NCI-H510A (cell line): ENCODE data around the gene GPD1L.
"Not testable (repeated sequence)": the region's sequence is repeated elsewhere in the genome, so short reads cannot be mapped to it uniquely, and the experiment has no call there.

Experiments used
- DNase-seq: peaks from one replicate; lab custom pipeline; 2025; lab: John Stamatoyannopoulos, UW

GPD1L gene

DNA sequence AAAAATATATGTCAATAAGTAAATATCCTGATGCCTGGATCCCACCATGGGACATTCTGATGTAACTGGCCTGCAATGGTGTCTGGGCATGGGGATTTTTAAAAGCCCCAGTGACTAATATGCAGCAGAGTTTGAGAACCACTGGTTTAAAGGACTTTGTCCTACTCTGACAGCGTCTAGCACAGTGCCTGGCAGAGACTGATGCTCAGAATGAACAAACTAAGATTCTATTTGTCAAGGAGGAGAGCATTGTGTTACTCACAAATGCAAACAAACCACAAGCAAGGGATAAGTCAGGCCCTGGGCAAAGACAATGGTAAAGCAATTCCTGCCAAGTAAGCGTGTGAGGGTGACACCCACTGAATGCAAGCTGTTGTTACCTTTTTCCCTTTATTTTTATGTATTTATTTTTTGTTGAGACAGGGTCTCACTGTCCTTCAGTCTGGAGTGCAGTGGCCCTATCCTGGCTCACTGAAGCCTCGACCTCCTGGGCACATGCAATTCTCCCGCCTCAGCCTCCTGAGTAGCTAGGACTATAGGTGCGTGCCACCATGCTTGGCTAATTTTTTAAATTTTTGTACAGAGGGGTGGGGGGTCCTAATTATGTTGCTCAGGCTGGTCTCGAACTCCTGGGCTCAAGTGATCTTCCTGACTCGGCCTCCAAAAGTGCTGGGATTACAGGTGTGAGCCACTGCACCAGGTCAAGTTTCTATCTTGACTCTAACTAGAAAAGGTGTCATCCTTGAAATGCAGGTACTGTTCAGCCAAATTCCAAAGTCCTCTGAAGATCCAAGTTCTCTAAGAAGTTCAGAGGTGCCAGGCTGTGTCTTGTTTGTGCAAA is 909 bp upstream of the GPD1L start:
- no peak for DNase-seq

DNA sequence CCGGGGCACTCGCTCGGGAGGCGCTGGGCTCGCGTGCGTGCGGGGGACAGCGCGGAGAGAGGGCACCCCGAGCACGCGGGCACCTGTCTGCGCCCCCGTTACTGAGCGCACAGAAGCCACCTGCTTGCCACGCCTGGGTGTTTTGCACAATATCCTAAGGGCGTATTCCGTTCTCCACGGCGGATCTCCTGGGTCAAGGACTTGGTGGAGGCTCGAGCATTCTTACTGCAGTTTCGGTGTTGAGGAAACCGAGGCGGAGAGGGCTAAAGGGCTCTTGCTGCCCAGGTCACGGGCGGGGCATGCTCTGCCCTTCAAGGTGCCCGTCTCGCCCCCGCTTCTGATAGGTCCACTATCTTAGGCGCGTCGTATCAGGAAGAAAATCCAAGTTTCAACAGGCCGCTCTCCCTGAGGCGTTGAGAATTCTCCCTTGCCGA is 526 bp downstream of the GPD1L start:
- DNase-seq: no peak

DNA sequence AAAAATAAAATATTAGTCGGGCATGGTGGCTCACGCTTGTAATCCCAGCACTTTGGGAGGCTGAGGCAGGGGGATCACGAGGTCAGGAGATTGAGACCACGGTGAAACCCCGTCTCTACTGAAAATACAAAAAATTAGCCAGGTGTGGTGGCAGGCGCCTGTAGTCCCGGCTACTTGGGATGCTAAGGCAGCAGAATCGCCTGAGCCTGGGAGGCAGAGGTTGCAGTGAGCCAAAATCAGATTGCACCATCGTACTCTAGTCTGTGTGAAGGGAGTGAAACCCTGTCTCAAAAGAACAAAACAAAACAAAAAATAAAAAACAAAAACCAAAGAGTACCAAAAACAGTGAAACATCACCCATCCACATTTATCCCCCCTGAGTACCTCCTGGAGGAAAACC is 1.8 kb downstream of the GPD1L start:
- DNase-seq: not testable (repeated sequence)

DNA sequence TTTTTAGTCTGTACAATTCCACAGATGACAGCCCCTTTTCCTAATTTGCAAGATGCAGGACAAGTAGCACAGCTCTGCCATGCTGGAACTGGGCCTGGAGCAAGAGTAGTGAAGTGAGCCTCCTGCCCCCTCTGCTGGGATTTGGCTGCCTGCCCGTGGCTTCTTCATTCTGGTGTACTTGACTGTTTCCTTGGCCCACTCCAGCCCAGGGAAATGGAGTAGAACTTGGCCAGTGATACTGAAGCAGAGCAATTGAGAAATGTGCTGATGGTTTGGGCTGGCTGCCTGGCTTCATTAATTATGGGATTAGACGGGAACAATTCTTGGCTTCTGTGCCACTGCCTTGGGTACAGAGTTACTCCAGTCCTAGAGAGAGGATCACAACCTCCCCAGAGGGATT is 2.8 kb downstream of the GPD1L start:
- no peak for DNase-seq

DNA sequence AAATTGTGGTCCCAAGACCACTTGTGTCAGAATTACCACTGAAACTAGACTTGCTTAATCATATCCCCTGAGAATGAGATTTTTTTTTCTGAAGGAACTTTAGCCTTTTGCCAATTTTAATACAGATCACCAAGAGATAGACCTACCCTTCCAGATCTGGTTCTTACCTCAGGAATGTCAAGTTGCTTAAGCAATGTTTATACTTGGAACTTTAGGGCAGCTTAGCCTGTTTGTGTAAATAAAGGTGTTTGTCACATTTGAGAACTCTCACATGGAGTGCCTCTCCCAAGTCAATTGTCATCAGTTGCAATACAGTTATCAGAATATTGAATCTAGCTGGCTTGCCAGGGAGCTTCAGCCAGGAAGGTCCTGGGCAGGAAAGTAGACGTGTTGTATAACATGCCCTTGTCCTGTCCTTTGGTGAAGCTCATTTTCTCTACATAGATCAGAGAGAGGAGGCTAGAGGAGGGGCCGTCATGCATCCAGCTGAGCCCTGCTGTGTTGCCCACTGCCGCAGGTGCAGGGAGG is 3.9 kb downstream of the GPD1L start:
- no peak for DNase-seq

DNA sequence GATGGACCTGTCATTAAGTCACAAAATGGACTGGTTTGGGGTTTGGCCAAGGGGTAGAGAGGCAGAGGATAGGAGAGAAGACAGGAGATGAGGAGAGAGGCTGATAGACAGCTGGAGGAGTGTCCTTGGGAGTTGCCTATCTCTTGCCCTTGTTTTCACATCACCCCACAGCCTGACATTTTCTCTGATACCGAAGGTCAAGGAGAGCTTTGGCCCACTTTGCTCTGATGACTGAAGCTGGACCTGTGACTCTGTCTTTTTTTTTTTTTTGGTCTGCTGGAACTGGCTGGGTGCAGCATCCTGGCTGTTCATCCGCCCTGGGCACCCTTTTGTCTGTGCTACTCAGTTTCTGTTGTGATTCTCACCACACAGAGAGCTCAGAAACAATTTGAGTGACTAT is 5.1 kb downstream of the GPD1L start:
- DNase-seq: no peak

DNA sequence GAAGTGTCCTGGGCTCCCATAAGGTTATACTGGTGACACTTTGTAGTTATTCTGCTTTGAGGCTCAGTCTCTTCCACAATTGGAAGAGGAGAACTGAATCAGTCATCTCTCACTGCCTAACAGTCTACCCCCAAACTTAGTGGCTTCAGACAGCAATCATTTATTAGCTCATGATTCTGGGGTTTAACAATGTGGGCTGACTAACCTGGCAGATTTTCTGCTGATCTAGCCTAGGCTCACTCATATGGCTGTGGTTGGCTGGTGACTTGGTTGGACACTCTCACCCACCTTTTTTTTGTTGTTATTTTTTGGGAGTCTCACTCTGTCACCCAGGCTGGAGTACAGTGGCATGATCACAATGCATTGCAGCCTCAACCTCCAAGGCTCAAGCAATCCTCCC is 7.1 kb downstream of the GPD1L start:
- no peak for DNase-seq

DNA sequence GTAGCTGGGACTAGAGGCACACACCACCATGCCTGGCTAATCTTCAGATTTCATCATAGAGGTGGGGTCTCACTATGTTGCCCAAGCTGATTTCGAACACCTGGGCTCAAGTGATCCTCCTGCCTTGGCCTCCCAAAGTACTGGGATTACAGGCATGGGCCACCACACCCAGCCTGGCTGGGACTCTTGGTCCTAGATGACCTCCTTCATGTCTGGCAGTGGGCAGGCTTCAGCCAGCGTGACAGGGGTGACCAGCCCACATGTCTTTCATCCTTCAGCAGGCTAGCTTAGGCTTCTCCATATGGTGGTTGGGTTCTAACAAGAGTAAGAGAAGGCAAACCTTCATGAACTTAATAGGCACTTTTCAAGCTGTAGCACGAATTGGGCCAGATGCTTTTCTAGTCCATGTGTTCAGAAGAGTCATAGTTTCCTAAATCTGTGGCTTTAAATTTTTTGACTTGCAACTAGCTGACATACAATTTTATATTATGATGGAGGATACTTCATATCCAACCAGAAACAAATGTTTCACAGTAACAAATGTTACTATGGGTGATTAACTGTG is 7.6 kb downstream of the GPD1L start:
- no peak for DNase-seq

DNA sequence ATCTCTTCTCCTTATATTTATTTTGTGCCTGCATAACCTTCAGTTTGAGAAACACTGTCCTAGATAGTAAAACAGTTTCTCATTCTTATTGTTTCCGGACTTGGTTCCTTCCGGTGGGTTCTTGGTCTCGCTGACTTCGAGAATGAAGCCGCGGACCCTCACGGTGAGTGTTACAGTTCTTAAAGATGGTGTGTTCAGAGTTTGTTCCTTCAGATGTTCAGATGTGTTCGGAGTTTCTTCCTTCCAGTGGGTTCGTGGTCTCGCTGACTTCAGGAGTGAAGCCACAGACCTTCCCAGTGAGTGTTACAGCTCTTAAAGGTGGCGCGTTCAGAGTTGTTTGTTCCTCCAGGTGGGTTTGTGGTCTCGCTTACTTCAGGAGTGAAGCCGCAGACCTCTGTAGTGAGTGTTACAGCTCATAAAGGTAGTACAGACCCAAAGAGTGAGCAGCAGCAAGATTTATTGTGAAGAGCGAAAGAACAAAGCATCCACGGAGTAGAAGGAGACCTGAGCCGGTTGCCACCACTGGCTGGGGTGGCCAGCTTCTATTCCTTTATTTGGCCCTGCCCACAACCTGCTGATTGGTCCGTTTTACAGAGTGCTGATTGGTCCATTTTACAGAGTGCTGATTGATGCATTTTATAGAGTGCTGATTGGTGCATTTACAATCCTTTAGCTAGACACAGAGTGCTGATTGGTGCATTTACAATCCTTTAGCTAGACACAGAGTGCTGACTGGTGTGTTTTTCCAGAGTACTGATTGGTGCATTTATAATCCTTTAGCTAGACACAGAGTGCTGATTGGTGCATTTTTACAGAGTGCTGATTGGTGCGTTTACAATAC is 8.3 kb downstream of the GPD1L start:
- DNase-seq: not testable (repeated sequence)

DNA sequence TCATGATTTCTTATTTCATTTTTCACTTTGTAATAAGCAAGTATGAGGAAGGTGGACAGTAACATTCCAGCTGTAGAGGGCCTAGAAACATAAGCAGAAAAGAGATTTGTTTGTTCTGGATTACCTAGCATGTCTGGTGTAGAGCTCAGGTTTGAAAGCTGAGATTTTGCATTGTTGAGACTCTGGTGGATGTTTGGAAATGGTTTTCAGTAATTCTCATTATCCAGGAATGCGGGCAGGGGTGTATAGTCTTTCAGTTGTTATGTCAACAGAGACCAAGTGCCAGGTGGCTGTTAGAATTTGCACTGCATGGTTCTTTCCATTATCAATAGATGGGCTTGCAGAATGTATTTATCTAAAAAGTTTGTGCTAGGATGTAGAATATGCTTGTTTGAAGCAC is 10.9 kb downstream of the GPD1L start:
- DNase-seq: no peak

DNA sequence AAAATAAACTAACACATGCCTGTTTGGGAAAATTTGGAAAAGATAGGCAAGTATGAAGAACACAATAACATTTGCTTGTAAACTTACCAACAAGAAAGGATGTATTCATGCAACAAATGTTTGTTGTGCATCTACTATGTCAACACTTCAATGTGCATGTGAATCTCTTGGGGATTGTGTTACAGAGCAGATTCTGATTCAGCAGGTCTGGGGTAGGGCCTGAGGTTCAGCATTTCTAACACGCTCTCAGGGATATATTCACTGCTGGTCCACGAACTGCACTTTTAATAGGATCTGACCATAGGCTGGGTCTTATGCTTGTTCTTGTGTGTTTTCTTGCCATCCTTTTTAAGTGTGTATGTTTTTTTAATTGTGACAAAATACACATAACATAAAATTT is 11.8 kb downstream of the GPD1L start:
- no peak for DNase-seq

DNA sequence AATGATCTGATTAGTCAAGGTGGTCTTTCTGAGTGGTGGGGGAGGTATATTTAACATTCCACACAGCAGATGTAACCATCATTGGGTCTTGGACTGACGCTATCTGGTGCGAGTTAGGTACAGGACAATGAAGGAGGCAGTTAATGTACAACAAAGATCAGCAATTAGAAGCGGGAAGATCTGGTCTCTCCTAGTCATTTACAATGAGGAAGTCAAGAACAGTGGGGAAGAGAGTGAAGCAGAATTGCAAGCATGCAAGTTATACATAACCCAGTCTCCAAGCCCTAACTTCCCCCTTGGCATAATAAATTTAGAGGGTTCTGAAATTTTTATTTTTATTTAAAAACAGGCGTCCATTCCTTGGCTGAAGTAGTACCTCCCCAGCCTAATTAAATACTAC is 14.1 kb downstream of the GPD1L start:
- DNase-seq: no peak

DNA sequence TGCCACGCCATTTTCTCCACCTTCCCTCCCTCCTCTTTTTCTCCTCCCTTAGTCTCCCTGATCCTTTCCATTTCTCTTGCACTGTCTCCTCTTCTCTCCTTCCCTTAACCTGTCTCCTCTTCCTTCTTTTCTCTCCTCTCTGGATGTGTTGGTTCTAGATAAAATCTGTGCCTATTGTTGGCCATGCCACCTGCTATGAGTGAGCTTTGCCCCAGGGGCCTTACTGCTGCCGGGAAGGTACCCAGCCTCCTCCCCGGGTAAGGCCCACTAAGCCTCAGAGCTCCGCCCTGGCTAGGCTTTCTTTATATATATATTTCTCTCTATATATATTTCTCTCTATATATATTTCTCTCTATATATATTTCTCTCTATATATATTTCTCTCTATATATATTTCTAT is 14.7 kb downstream of the GPD1L start:
- DNase-seq: no peak

DNA sequence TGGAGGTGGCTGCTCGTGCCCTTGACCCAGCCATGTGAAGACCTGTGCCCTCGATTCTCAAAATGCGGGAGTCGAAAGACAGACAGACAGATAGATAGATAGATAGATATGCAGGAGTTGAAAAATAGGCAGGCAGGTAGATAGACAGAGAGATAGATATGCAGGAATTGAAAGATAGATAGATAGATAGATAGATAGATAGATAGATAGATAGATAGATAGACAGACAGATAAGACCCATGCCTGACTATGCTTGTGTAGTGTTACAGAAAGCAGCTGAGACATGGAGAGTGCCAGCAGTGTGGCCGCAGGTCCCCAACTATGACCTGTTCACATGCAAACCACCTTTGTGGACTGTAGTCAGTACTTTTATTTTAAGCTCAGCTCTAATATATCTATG is 17.2 kb downstream of the GPD1L start:
- DNase-seq: no peak

DNA sequence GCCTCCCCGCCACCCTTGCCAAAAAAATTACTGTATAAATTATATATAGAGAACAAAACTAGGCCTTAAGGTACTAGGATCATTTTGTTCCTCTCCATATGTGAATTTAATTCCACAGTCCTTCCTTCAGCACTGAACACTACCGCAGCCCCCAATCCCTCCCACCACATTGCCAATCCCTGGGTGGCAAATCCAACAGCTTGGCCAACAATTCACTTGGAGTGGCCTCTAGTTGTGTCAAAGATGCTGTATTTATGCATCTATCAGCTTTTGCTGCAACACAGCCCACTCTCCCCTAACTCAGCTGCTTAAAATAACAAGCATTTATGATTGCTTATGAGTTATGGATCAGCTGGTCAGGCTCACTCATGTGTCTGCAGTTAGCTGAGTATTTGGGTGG is 18.6 kb downstream of the GPD1L start:
- DNase-seq: no peak

DNA sequence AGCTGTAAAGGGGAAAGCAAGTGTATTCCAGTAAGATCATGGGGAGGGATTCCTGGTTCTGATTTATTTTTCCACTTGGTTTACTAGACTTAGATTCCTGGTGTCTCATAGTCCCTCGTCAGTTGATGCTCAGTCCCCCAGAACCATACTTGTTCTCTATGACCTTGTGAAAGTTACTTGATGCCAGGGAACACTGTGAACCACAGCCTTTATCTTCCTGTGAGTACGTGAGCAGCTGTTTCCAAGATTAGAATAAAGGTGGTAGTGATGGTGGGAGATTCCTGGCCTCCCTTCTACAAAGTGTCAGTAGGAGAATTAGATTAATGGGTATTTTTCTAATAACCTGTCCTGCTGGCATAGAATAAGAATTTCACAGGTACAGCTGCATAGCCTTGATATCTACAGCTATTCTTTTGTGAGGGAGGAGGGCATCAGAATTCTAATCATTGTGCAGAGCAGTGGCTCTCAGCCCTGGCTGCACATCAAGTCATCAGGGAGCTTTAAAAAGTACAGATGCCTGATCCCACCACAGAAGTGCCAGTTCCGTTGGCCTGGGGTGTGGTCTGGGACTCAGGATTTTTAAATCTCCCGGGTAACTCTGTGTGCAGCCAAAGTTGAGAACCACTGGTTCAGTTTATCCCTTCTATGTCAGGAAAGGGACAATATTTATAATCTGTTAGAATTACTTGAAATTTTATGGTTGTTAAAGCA is 20.0 kb downstream of the GPD1L start:
- DNase-seq: no peak

DNA sequence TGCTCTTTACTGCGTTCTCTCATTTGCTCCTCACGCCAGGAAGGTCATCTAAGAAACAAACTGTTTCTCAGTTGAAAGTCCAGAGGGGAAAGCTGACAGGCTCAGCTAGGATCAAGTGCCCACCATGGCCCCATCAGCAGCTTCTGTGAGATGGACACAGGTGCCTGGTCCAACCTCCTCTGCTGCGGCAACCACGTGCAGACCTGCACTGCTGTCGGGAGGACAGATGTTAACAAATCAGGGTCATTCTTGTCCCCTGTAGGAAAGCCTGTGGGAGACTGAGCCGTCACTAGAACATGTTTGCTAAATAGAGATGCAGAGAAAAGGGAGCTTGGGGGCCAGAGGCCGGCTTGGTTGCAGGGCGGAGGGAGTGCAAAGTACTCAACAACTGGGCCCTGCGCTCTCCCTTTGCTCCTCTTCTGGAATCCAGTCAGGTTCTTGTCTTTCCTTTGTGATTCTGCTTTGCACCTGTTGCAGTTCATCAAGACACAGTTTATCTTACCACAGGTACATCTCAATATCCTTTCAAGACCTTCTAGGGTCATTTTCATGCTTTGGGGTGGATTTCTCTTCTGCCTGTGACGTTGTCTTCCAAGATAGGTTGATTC is 20.9 kb downstream of the GPD1L start:
- no peak for DNase-seq

DNA sequence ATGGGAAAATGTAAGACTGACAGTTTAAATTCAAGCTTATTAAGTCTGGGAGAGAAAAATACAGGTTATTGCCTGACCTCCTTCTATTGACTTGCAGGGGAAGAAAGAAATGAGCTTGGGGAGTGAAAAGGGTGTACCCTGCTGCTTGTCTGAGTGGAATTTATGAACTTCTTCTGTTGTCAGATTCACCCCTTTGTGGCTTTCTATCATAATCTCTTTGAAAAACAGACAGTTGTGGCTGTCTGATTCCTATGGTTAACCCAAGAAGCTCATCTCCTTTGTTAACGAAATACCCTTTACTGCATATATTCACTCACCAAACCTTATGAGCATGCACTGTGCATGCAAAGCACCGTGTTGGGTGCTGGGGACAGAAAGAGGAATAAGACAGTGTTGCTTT is 22.5 kb downstream of the GPD1L start:
- DNase-seq: no peak

DNA sequence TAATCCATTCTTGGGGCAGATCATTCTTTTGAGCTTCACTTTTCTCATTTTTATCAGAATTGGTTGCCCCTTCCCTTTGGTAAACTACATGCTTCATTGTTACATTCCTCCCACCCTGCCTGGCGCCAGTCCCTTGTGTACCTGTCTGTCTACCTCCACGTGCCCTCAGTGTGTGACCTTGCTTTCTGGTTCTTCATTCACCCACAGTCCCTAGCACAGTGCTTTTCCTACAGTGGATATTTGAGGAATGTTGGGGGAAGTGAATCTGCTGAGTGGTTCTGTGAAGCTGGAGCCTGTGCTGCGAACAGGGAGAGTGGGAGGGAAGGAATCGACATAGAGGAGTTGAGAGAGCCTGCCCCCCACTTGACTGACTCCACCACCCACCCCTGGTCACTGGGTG is 23.4 kb downstream of the GPD1L start:
- no peak for DNase-seq

DNA sequence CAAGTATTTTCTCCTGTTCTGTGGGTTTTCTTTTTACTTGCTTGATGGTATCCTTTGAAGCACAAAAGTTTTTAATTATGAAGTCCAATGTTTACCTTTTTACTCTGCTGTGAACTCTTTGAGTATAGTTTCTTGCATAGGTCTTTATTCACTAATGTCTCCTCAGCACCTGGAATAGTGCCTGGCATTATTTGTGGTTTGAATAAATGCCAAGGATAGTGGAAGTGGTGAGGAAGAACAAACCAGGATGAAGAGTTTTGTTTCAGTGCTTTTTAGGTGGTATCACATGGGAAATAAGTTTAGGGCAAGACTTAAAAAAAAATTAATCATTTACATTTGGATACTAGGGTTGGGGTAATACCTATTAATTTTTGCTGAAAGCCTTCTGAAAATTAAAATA is 25.7 kb downstream of the GPD1L start:
- DNase-seq: no peak

DNA sequence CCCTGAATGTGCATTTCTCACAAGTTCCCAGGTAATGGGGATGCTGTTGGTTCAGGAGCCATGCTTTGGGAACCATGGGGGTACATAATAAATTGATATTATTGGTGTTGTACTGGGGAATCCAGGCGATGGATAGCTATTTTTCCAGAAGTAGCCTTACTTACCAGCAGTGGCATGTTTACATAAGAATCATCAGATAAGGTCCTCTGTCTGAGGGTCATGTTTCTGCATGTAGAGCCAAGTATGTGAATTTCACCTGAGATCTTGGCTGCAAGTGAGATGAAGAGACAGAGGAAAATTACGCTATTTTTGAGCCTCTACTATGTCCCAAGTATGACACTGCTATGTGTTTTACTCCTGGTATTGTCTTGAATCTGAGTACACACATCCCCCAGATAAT is 26.3 kb downstream of the GPD1L start:
- no peak for DNase-seq

DNA sequence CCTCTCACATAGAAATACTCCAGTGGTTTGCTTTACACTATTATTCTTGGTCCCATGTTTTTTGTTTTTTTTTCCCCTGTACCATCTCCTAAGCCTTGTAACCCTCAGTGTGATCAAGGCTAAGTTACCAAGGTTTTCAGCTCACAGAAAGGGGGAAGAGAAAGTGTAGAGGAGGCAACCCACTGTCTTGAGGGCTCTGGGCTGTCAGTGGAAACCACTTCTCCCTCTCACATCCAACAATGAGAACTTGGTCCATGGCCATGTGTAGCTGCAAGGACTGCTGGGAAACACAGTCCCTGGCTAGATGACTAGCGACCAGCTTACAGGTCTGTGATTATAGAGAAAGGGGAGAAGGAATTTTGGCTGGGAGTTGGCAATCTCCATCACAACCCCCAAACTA is 30.3 kb downstream of the GPD1L start:
- no peak for DNase-seq
